Testis (tissue), 2 donors: Measurements from ENCODE around the gene ELFN2.

Experiments used
- CTCF ChIP-seq, 3 experiments: fragments of 450-650 bp in 2 of 3; fragments of 200-600 bp in 1 of 3; sonication (generic) in 1 of 3; IDR thresholded peaks; one replicate each; pipeline ENCODE4 v1.5.1; 2016 to 2019; ENCODE audit warnings: antibody characterized with exemption in 3 of 3, mild to moderate bottlenecking in 2 of 3, moderate library complexity in 1 of 3
- POLR2A ChIP-seq: fragments of 450-650 bp; IDR thresholded peaks from one replicate; pipeline ENCODE4 v1.6.1; 2017; ENCODE audit warnings: antibody characterized with exemption, mild to moderate bottlenecking, moderate library complexity

- TF ChIP-seq CTCF (IDR thresholded peaks at IDR 0.05), result no peak
- TF ChIP-seq POLR2A, result no peak
Observed at GRCh38 chr22:37335806-37336199, 91.5 kb downstream of the ELFN2 start.
